SHP77 (cell line): ENCODE data around the gene TRABD2A.

Source experiments
- DNase-seq, 2 experiments: peaks; one replicate each; lab custom pipeline; 2025; lab: John Stamatoyannopoulos, UW

Gene TRABD2A

DNA sequence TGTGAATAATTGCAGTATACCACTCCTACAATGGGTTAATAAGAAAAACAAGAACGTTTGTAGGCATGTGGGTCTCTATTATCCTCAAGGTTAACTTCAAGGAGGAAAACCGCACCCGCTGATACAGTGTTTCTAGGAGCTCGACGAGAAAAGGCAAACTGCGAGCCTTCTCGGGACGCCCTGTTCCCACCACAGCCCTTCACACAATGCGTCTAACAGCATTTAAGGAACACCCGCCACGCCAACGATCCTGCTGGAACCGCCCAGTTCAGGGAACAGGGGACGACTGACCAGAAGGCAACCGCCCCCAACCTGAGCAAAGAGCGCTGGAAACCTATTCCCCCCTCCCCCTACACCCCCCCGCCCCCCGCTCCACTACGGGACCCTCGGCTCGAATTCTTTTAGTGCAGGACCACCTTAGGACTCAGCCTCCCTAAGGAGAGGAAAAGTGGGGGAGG is 23.9 kb upstream of the TRABD2A start:
- DNase-seq = peak; percentile 2 to 40

DNA sequence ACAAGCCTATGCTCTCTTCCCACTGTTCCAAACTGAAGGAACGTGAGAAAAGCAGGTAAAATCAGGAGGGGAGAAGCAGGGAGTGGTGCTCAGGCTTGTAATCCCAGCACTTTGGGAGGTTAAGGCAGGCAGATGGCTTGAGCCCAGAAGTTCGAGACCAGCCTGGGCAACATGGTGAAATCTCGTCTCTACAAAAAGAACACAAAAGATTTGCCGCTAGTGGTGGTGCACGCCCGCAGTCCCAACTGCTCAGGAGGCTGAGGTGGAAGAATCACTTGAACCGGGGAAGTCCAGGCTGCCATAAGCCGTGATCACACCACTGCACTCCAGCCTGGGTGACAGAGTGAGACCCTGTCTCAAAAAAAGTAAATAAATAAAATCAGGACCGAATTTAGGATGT is 23.3 kb upstream of the TRABD2A start:
- no peak for DNase-seq

- DNase-seq = no peak
Measured at GRCh38 chr2:84902526-84902925, 21.6 kb upstream of the TRABD2A start.

- DNase-seq = no peak
Measured at GRCh38 chr2:84901593-84902120, 20.8 kb upstream of the TRABD2A start.

DNA sequence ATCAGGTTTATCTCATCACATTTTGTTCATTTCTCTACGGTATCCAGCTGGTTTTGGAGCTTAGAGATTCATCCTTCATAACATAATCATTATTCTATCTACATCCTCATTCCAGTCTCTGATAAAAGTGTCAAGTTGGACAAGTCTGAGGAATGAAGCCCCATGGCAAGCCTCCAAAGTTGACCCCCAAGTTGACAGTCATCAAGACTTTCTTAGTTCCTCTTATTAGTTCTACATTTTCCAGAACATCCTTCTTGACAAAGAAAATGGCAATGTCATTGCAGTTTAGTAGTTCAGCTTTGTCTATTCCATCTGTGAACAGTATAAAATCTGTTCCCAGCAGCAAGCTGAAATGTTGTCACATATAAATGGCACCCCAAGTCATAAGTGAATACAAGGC is 20.1 kb upstream of the TRABD2A start:
- DNase-seq = no peak

GRCh38 chr2:84899304-84900204 is 18.7 kb upstream of the TRABD2A start:
- DNase-seq = no peak

- no peak for DNase-seq
Measured at GRCh38 chr2:84897773-84898172, 16.9 kb upstream of the TRABD2A start.

DNA sequence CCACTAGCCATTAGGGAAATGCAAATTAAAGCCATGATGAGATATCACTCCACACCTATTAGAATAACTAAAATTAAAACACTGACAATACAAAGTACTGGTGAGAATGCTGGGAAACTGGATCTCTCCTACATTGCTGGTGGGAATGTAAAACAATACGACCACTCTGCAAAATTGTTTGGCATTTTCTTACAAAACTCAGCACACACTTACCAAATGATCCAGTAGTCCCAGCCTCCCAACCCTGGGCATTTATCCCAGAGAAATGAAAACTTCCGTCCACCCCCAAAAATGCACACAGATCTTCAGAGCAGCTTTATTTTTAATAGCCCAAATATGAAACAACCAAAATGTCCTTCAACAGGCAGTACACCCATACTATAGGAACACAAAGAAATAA is 15.7 kb upstream of the TRABD2A start:
- no peak for DNase-seq

- no peak for DNase-seq
Measured at GRCh38 chr2:84894758-84895520, 14.1 kb upstream of the TRABD2A start.

DNA sequence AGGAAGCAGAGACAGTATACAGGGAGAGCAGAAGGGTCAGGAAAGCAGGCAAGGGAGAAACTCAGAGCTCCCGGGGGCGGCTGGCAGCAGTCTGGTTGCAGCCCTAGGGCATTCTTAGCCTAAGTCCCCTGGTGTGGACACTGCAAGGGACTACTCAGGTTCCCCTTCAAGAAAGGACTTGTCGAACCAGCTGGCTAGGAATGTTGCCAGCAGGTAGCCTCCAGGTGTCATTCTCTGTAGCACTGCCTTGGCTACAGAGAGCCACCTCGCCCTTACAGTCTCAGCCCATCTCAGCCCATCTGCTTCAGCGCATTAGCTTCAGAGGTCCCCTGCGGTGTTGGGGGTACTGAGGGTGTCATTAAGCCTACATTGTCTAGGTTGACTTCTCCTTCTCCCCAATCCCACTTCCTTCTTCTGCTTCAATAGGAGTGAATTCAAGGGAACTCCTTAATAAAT is 13.3 kb upstream of the TRABD2A start:
- no peak for DNase-seq

DNA sequence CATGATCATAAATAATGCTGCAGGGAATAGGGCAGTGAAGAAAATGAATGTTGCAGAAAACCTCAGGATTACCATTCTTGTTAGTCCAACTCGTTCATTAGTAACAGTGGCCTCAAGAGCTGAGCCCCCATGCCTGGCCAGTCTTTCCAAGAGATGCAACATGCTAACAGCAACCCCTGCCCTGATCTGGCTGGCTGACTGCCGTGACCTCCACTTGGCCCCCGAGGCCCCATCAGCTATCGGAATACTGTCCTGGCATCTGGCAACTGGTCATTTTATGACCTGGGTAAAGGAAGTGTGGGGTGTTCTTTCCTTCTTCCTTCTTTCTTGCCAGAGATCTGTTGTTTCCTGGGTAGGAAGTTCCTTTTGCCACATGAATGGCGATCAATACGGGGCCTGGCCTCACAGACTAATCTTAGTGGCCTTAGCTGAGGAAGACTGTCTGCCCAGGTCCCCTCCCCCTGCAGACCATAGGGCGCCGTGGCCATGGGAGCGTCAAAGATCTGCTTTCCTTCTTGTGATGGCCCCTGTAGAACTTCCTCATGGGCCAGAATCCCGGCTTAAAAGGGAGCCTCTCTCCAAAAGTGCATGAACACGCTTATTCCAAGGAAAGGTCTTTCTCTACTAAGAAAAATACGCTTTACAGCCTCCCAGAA is 10.6 kb upstream of the TRABD2A start:
- DNase-seq = no peak

- DNase-seq = no peak
Measured at GRCh38 chr2:84889332-84889731, 8.4 kb upstream of the TRABD2A start.

- no peak for DNase-seq
Measured at GRCh38 chr2:84888401-84889276, 7.8 kb upstream of the TRABD2A start.

GRCh38 chr2:84886791-84887190 is 5.9 kb upstream of the TRABD2A start:
- DNase-seq = no peak

- no peak for DNase-seq
Measured at GRCh38 chr2:84885111-84885510, 4.2 kb upstream of the TRABD2A start.

GRCh38 chr2:84884449-84884848 is 3.6 kb upstream of the TRABD2A start:
- no peak for DNase-seq

DNA sequence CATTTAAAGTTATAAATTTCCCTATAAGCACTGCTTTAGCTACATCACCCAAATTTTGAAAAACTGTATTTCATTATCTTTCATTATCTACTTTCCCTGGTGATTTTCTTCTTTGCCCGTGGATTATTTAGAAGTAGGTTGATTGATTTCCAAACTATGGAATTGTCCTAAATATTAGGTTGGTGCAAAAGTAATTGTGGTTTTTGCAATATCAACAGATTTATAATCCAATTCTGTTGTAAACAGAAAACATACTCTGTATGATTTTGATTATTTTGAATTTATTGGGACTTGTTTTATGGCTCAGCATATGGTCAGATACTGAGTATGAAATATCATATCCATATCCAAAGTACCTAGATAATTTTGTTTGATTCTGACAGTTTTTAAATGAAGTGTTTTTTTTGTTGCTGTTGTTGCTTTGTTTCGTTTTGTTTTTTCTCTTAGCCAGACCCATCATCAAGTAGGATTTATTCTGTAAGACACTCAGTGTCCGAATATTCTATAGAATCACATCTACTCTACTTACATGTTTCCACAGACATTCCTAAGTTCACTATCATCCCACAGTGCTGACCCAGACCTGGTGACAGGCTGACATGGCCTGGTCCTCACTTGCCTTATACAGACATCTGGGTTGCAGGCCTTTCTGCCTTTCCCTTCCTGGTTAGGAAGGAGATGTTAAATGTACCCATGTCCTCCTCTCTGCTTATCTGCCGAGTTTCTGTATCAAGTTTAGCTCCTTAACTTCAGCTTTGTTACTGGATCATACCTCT is 2.1 kb upstream of the TRABD2A start:
- DNase-seq = no peak

DNA sequence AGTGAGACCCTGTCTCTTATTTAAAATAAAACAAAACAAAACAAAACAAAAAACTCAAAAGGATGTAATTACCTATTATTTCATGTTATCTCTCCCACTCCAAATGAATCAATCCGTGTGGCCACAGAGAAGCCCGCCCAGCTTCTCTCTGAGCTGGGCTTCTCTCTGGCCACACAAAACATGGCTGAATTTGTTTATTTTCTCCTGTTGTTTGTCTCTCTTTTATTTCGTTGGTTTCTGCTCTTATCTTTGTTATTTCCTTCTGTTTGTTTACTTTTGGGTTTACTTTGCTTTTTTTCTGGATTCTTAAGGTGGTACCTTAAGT is 1.5 kb upstream of the TRABD2A start:
- DNase-seq = no peak

DNA sequence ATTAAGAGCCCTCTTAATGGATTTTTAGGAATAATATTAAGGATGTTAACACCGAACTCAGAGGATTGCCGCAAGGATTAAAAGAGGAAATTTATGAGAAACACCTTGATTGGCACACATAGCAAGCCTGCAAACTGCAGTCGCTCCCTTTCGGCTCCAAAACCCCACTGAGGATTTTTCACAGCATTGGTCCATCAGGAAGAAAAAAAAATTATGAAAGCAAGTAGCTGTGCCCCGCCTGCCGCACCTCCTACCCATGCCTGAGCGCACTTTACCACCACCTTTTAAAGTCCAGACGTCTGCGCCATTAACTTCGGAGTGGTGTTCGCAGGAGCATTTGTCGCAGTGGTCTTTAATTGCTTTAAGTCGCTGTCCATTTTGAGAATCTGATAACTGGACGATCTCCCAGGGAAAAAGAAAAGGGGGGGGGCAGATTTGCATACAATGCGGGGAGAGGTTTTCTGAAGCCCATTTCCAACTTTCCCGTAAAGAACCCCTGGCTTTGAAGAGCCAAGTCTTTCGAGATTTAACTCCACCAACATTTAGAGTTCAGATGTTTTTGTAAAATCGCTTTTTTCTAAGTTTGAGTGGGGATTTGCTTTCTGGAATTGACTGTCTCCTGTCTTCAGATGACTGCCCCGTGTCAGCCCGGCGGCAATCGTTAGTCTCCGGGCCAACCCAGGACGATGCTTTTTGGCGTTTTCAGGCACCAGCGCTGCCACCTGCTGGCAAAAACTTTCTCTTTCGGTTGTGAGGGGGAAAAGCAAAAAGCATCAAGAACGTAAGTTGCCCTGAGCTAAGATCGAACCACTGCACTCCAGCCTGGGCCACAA is 913 bp upstream of the TRABD2A start:
- peak; percentile 4 to 38 for DNase-seq

GRCh38 chr2:84880395-84880644 is 564 bp downstream of the TRABD2A start:
- DNase-seq = no peak
